ENCODE measurements around the gene GNAQ. TPM values are rescaled to one million over a fixed set of nuclear protein-coding genes. Genes with fewer than 3 reads are reported as not detected.

GNAQ gene
- total RNA-seq, 1 experiment from 2014 or later: 55.5 TPM

GRCh38 chr9:77809552-77809951 is 222.1 kb downstream of the GNAQ start:
- ATAC-seq (no peak), DNase-seq (ENCODE audit: low spot score) (no peak)
- Mint-ChIP-seq H3K36me3 (no peaks in the 10 kb centered on the region), H3K27me3 (ENCODE audit: low read depth) (no peaks in the 10 kb centered on the region), H3K4me3 (no peak overlapping the region), H3K9me3 (no peaks in the 10 kb centered on the region), H3K27ac (no peak overlapping the region), H3K4me1 (peaks cover 1% of the 10 kb centered on the region; the same call in 1 of the 2 replicates)
- TF ChIP-seq, protein P1, sequence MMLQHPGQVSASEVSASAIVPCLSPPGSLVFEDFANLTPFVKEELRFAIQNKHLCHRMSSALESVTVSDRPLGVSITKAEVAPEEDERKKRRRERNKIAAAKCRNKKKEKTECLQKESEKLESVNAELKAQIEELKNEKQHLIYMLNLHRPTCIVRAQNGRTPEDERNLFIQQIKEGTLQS (CRISPR knock-in tag; conservative IDR thresholded peaks at IDR 0.05): no peak
- no peak for TF ChIP-seq ZNF671 (CRISPR knock-in tag; IDR thresholded peaks at IDR 0.05)
- TF ChIP-seq, protein P2, sequence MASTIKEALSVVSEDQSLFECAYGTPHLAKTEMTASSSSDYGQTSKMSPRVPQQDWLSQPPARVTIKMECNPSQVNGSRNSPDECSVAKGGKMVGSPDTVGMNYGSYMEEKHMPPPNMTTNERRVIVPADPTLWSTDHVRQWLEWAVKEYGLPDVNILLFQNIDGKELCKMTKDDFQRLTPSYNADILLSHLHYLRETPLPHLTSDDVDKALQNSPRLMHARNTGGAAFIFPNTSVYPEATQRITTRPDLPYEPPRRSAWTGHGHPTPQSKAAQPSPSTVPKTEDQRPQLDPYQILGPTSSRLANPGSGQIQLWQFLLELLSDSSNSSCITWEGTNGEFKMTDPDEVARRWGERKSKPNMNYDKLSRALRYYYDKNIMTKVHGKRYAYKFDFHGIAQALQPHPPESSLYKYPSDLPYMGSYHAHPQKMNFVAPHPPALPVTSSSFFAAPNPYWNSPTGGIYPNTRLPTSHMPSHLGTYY (CRISPR knock-in tag; IDR thresholded peaks at IDR 0.05): no peak
- TF ChIP-seq, protein P3, sequence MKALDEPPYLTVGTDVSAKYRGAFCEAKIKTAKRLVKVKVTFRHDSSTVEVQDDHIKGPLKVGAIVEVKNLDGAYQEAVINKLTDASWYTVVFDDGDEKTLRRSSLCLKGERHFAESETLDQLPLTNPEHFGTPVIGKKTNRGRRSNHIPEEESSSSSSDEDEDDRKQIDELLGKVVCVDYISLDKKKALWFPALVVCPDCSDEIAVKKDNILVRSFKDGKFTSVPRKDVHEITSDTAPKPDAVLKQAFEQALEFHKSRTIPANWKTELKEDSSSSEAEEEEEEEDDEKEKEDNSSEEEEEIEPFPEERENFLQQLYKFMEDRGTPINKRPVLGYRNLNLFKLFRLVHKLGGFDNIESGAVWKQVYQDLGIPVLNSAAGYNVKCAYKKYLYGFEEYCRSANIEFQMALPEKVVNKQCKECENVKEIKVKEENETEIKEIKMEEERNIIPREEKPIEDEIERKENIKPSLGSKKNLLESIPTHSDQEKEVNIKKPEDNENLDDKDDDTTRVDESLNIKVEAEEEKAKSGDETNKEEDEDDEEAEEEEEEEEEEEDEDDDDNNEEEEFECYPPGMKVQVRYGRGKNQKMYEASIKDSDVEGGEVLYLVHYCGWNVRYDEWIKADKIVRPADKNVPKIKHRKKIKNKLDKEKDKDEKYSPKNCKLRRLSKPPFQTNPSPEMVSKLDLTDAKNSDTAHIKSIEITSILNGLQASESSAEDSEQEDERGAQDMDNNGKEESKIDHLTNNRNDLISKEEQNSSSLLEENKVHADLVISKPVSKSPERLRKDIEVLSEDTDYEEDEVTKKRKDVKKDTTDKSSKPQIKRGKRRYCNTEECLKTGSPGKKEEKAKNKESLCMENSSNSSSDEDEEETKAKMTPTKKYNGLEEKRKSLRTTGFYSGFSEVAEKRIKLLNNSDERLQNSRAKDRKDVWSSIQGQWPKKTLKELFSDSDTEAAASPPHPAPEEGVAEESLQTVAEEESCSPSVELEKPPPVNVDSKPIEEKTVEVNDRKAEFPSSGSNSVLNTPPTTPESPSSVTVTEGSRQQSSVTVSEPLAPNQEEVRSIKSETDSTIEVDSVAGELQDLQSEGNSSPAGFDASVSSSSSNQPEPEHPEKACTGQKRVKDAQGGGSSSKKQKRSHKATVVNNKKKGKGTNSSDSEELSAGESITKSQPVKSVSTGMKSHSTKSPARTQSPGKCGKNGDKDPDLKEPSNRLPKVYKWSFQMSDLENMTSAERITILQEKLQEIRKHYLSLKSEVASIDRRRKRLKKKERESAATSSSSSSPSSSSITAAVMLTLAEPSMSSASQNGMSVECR (CRISPR knock-in tag; IDR thresholded peaks at IDR 0.05; ENCODE audit: borderline replicate concordance): no peak
- TF ChIP-seq TCF7 (CRISPR knock-in tag; IDR thresholded peaks at IDR 0.05; ENCODE audit: low read depth): no peak
- POLR2A ChIA-PET: no interaction called here
- CTCF ChIA-PET: no interaction called here

DNA sequence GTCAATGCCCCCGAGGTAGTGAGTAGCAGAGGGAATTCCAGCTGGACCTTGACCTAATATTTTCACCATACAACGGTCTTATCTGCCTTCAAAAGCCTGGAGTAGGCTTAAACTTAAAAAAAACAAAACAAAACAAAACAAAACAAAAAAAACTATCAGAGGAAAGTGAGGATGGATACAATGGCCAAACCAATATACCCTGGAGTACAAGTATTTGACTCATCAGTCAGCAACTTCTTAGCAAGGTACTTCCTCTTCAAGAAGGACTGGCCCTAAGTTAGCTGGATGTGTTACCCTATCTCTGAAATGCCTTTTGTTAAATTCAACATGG is 222.9 kb downstream of the GNAQ start:
- no peak overlapping the region for H3K27ac Mint-ChIP-seq
- peaks cover 6% of the 10 kb centered on the region; the same call in 1 of the 2 replicates for H3K4me1 Mint-ChIP-seq
- ChIA-PET CTCF (no interaction called here), POLR2A (no interaction called here)
- DNase-seq (ENCODE audit: low spot score) (no peak), ATAC-seq (no peak)
- H3K36me3 Mint-ChIP-seq: no peaks in the 10 kb centered on the region
- H3K4me3 Mint-ChIP-seq: no peak overlapping the region
- no peak for TF ChIP-seq ATF2 (CRISPR knock-in tag; IDR thresholded peaks at IDR 0.05; ENCODE audit: borderline replicate concordance, low read depth)
- no peak for TF ChIP-seq ETV6 (CRISPR knock-in tag; IDR thresholded peaks at IDR 0.05)
- no peak for TF ChIP-seq ZNF317 (CRISPR knock-in tag; IDR thresholded peaks at IDR 0.05; ENCODE audit: borderline replicate concordance, low read depth)
- no peak for TF ChIP-seq JAZF1 (CRISPR knock-in tag; IDR thresholded peaks at IDR 0.05)
- TF ChIP-seq RORB (CRISPR knock-in tag; IDR thresholded peaks at IDR 0.05): no peak
- TF ChIP-seq ZNF232 (CRISPR knock-in tag; IDR thresholded peaks at IDR 0.05): no peak
- no peaks in the 10 kb centered on the region for H3K27me3 Mint-ChIP-seq (ENCODE audit: low read depth)
- H3K9me3 Mint-ChIP-seq: no peaks in the 10 kb centered on the region

DNA sequence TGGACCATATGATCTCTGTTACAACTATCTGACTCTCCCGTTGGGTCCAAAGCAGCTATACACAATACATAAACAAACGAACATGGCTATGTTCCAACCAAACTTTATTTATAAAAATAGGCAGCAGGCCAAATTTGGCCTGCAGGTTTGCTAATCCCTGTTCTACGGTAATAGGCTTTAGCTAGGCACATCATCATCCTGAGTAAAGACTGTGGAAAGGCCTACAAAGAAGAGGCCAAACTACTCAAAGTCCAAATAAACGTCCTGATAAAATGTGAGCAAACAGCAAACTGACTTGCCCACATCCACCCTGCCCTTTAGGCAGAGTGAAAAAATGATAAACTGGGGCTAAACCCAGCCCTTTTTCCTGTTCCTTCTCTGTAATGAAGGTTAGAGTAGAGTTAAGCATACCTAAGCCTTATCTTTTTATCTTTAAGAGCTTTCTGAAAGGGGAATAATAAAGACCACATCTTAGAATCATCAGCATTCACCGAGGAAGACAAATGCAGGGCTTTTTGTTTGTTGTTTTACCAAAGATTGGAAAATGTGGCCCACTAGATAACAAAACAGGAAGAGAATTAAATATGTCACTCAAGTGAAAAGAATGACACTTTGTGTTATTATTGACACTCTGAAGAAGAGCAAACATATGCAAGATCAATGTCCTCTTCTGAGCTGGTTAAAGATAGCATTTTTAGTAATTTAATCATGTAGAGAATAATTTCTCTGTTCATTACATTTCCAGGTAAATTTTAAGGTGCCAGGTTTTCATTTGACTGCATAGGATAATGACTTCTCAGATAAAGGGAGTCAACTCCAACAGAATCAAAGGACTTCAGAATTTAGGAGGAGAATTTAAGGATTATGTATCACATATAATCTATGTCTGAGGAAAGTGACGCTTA is 223.5 kb downstream of the GNAQ start:
- Mint-ChIP-seq H3K4me3 (no peak overlapping the region), H3K27me3 (ENCODE audit: low read depth) (no peaks in the 10 kb centered on the region), H3K9me3 (no peaks in the 10 kb centered on the region), H3K4me1 (peaks cover 11% of the 10 kb centered on the region), H3K36me3 (no peaks in the 10 kb centered on the region), H3K27ac (0 out of 2 replicates have a peak overlapping the region, but pooled peaks have one; percentile 7)
- DNase-seq (ENCODE audit: low spot score) (no peak), ATAC-seq (no peak)
- TF ChIP-seq PRRX2 (CRISPR knock-in tag; IDR thresholded peaks at IDR 0.05): no peak
- no peak for TF ChIP-seq ZBTB21 (CRISPR knock-in tag; IDR thresholded peaks at IDR 0.05; ENCODE audit: borderline replicate concordance)
- TF ChIP-seq, protein P4, sequence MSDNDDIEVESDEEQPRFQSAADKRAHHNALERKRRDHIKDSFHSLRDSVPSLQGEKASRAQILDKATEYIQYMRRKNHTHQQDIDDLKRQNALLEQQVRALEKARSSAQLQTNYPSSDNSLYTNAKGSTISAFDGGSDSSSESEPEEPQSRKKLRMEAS (CRISPR knock-in tag; IDR thresholded peaks at IDR 0.05): no peak
- TF ChIP-seq JUN (CRISPR knock-in tag; IDR thresholded peaks at IDR 0.05): no peak
- TF ChIP-seq, protein P5, sequence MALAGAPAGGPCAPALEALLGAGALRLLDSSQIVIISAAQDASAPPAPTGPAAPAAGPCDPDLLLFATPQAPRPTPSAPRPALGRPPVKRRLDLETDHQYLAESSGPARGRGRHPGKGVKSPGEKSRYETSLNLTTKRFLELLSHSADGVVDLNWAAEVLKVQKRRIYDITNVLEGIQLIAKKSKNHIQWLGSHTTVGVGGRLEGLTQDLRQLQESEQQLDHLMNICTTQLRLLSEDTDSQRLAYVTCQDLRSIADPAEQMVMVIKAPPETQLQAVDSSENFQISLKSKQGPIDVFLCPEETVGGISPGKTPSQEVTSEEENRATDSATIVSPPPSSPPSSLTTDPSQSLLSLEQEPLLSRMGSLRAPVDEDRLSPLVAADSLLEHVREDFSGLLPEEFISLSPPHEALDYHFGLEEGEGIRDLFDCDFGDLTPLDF (CRISPR knock-in tag; IDR thresholded peaks at IDR 0.05): no peak
- TF ChIP-seq ZNF425 (CRISPR knock-in tag; conservative IDR thresholded peaks at IDR 0.05): no peak
- TF ChIP-seq, protein P6, sequence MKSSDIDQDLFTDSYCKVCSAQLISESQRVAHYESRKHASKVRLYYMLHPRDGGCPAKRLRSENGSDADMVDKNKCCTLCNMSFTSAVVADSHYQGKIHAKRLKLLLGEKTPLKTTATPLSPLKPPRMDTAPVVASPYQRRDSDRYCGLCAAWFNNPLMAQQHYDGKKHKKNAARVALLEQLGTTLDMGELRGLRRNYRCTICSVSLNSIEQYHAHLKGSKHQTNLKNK (CRISPR knock-in tag; IDR thresholded peaks at IDR 0.05): no peak
- CTCF ChIA-PET: no interaction called here
- POLR2A ChIA-PET: no interaction called here

Data from WTC11 (cell line).